Activated CD8-positive, alpha-beta memory T cell treated with anti-CD3 and anti-CD28 coated beads for 4 hours (primary cell): ENCODE results near the gene IQCF6.
"Not testable (repeated sequence)": the region's sequence is repeated elsewhere in the genome, so short reads cannot be mapped to it uniquely, and the experiment has no call there.

Experiments
- DNase-seq, 2 donors: peaks; one replicate each; pipeline ENCODE4 v3.0.0-alpha.2; 2020; ENCODE audit warnings: low read depth in 2 of 2

Gene IQCF6

GRCh38 chr3:51773529-51774056 lies 5.4 kb downstream of the IQCF6 start:
- DNase-seq = no peak

- DNase-seq = no peak
Measured at GRCh38 chr3:51759203-51759602, 19.8 kb downstream of the IQCF6 start.

GRCh38 chr3:51753763-51754750 lies 25.0 kb downstream of the IQCF6 start:
- not testable (repeated sequence) for DNase-seq

- no peak for DNase-seq
Measured at GRCh38 chr3:51751287-51751686, 27.8 kb downstream of the IQCF6 start.

GRCh38 chr3:51750878-51751277 lies 28.2 kb downstream of the IQCF6 start:
- DNase-seq = no peak

GRCh38 chr3:51748327-51748726 lies 30.7 kb downstream of the IQCF6 start:
- no peak for DNase-seq

- DNase-seq = no peak
Measured at GRCh38 chr3:51747840-51748239, 31.2 kb downstream of the IQCF6 start.

- DNase-seq = not testable (repeated sequence)
Measured at GRCh38 chr3:51742978-51743377, 36.1 kb downstream of the IQCF6 start.

- not testable (repeated sequence) for DNase-seq
Measured at GRCh38 chr3:51742320-51742719, 36.7 kb downstream of the IQCF6 start.

- no peak for DNase-seq
Measured at GRCh38 chr3:51739110-51739509, 39.9 kb downstream of the IQCF6 start.

GRCh38 chr3:51735950-51736349 lies 43.1 kb downstream of the IQCF6 start:
- DNase-seq = no peak

GRCh38 chr3:51735039-51735438 lies 44.0 kb downstream of the IQCF6 start:
- no peak for DNase-seq

- DNase-seq = no peak
Measured at GRCh38 chr3:51734572-51734907, 44.5 kb downstream of the IQCF6 start.

GRCh38 chr3:51733859-51734571 lies 45.0 kb downstream of the IQCF6 start:
- DNase-seq = no peak

GRCh38 chr3:51729042-51729633 lies 49.9 kb downstream of the IQCF6 start:
- no peak for DNase-seq
